Natural killer cell treated with Interleukin-12 subunit alpha and Interleukin-12 subunit beta and Interleukin-15 and Interleukin-18, amount 100 ng/mL, for 72 hours (primary cell): ENCODE data around the gene ARRDC2. TPM values are rescaled to one million over a fixed set of nuclear protein-coding genes. Genes with fewer than 3 reads are reported as not detected.
A peak's percentile ranks its signal among the peaks of the same experiment; 100 is the strongest.
"Not testable (repeated sequence)": the region's sequence is repeated elsewhere in the genome, so short reads cannot be mapped to it uniquely, and the experiment has no call there.

Experiments
- ATAC-seq, 2 donors: fragments of 150-1000 bp; cut with Tn5 transposase in 1 of 2; sonication (Bioruptor Pico), chemical (Tn5 transposase) in 1 of 2; 2 replicates each; pipeline ENCODE4 v1.10.0; 2021
- DNase-seq: peaks from one replicate; pipeline ENCODE4 v3.0.0; 2022; ENCODE audit warnings: low spot score
- H3K27ac Mint-ChIP-seq, 2 donors: 1 replicate in 1 of 2; 2 replicates in 1 of 2; pipeline ENCODE4 v1.8.0; 2022; ENCODE audit warnings: mixed read lengths in 2 of 2, mild to moderate bottlenecking in 1 of 2, moderate library complexity in 1 of 2
- H3K27me3 Mint-ChIP-seq, 2 donors: 1 replicate in 1 of 2; 2 replicates in 1 of 2; pipeline ENCODE4 v1.8.0; 2022; ENCODE audit warnings: mixed read lengths in 2 of 2
- H3K36me3 Mint-ChIP-seq: one replicate; pipeline ENCODE4 v1.8.0; 2022; ENCODE audit warnings: mixed read lengths
- H3K4me1 Mint-ChIP-seq, 2 donors: 1 replicate in 1 of 2; 2 replicates in 1 of 2; pipeline ENCODE4 v1.8.0; 2022; ENCODE audit warnings: low read depth in 2 of 2, mixed read lengths in 2 of 2, mild to moderate bottlenecking in 1 of 2
- H3K4me3 Mint-ChIP-seq: one replicate; pipeline ENCODE4 v1.8.0; 2022; ENCODE audit warnings: mixed read lengths
- H3K9me3 Mint-ChIP-seq: 2 replicates; pipeline ENCODE4 v1.8.0; 2022; ENCODE audit warnings: mixed read lengths
- total RNA-seq, 2 donors: library from RNA; stranded (reverse); gene quantifications; one replicate each; pipeline ENCODE4 v1.2.3, GENCODE V29; 2022

ARRDC2 gene
- total RNA-seq, 2 donors from 2014 or later: 34.0 to 34.8 TPM

DNA sequence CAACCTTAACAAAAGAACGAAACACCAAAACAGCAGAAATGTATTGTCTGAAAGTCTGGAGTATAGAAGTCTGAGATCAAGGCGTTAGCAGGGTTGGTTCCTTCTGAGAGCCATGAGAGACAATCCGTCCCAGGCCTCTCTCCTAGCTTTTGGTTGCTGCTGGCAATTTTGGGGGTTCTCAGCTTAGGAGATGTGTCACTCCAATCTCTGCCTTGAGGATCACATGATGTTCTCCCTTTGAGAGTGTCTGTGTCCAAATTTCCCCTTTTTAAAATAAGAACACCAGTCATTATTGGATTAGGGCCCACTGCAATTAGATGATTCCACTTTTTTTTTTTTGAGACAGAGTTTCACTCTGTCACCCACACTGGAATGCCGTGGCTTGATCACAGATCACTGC is 30.9 kb upstream of the ARRDC2 start:
- H3K4me1 Mint-ChIP-seq: no peaks in the 10 kb centered on the region
- H3K27me3 Mint-ChIP-seq: peaks cover 0 to 3% of the 10 kb centered on the region in 2 donors
- no peaks in the 10 kb centered on the region for H3K9me3 Mint-ChIP-seq
- ATAC-seq: no peak
- no peak overlapping the region for H3K4me3 Mint-ChIP-seq
- no peak overlapping the region for H3K27ac Mint-ChIP-seq
- no peak for DNase-seq
- no peaks in the 10 kb centered on the region for H3K36me3 Mint-ChIP-seq

DNA sequence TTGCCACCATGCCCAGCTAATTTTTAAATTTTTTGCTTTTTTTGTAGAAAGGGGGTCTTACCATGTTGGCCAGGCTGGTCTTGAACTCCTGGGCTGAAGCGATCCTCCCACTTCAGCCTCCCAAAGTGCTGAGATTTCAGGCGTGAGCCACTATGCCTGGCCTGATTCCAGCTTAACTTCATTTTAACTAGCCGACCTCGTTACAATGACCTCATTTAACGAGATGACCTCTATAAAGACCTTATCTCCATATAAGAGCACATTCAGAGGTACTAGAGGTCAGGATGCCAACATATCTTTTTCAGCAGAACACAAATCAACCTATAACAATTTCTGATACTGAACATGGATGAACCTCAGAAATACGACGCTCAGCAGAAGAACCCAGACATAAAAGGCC is 30.5 kb upstream of the ARRDC2 start:
- Mint-ChIP-seq H3K9me3 (no peaks in the 10 kb centered on the region), H3K4me1 (no peaks in the 10 kb centered on the region), H3K27me3 (peaks cover 0 to 3% of the 10 kb centered on the region in 2 donors), H3K36me3 (no peaks in the 10 kb centered on the region), H3K4me3 (no peak overlapping the region), H3K27ac (no peak overlapping the region)
- no peak for ATAC-seq
- no peak for DNase-seq

DNA sequence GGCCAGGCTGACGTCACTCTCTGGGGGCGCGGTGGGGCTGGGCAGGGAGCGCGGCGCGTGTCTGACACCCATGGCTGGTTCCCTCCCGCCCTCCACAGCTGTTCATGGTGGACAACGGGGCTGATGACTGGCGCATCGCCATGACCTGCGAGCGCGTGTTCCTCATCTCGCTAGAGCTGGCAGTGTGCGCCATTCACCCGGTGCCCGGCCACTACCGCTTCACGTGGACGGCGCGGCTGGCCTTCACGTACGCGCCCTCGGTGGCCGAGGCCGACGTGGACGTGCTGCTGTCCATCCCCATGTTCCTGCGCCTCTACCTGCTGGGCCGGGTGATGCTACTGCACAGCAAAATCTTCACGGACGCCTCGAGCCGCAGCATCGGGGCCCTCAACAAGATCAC is 26.4 kb upstream of the ARRDC2 start:
- Mint-ChIP-seq H3K4me1 (peaks cover 0 to 4% of the 10 kb centered on the region in 2 donors), H3K36me3 (no peaks in the 10 kb centered on the region), H3K4me3 (no peak overlapping the region), H3K9me3 (no peaks in the 10 kb centered on the region), H3K27ac (no peak overlapping the region), H3K27me3 (peaks cover 0 to 3% of the 10 kb centered on the region in 2 donors)
- ATAC-seq: no peak
- no peak for DNase-seq

GRCh38 chr19:17982430-17982829 is 25.5 kb upstream of the ARRDC2 start:
- Mint-ChIP-seq H3K4me1 (peaks cover 0 to 4% of the 10 kb centered on the region in 2 donors), H3K4me3 (no peak overlapping the region), H3K9me3 (no peaks in the 10 kb centered on the region), H3K27me3 (peaks cover 0 to 3% of the 10 kb centered on the region in 2 donors), H3K36me3 (no peaks in the 10 kb centered on the region), H3K27ac (no peak overlapping the region)
- peak in 1 of 2 donors; percentile 6 for ATAC-seq
- no peak for DNase-seq

DNA sequence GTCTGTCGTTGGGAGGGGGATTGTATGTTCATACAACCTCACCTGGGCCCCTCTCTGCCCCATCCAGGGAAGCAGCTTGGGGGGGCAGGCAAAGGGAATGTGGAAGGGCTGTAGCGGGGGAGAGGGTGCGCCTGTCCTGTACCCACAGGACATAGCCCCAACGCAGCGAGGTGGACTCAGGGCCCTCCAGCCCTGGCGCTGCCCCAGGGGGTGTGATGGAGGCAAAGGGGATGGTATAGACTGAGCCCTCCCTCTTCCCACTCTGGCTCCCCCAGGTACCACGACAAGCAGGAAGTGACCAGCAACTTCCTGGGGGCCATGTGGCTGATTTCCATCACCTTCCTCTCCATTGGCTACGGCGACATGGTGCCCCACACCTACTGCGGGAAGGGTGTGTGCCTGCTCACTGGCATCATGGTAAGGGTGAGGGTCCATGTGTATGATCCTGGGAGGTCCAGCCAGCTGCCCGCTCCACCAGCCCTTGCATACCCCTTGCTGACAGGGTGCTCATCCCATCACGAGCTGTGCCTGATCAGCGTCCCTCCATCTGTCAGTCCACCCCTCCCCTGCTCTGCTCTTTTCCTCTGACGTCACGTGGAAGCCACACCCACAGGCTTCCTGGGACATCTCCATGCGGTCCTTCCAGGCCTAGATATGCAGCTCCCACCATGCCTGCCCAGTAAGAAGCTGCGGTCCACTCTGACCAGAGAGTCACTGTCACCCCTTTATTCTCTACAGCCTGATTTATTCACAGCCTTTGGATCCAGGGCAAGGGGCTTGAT is 22.7 kb upstream of the ARRDC2 start:
- Mint-ChIP-seq H3K4me1 (peaks cover 0 to 4% of the 10 kb centered on the region in 2 donors), H3K9me3 (no peaks in the 10 kb centered on the region), H3K36me3 (no peaks in the 10 kb centered on the region), H3K4me3 (no peak overlapping the region), H3K27ac (peak overlapping the region in 1 of 2 donors; percentile 9), H3K27me3 (no peaks in the 10 kb centered on the region)
- ATAC-seq: no peak
- DNase-seq: no peak

DNA sequence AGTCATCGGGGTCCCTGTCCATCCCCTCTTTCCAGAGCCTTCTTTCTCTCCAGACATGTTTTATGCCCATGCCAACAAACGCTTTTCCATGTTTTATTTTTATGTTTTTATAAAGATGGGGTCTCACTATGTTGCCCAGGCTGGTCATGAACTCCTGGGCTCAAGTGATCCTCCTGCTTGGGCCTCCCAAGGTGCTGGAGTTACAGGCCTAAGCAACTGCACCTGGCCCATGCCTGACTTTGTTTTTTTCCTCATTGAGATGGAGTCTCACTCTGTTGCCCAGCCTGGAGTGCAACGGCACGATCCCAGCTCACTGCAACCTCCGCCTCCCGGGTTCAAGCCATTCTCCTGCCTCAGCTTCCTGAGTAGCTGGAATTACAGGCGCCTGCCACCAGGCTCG is 21.4 kb upstream of the ARRDC2 start:
- not testable (repeated sequence) for DNase-seq, H3K4me3 Mint-ChIP-seq, H3K27me3 Mint-ChIP-seq, H3K27ac Mint-ChIP-seq, H3K9me3 Mint-ChIP-seq, ATAC-seq, H3K36me3 Mint-ChIP-seq, H3K4me1 Mint-ChIP-seq

DNA sequence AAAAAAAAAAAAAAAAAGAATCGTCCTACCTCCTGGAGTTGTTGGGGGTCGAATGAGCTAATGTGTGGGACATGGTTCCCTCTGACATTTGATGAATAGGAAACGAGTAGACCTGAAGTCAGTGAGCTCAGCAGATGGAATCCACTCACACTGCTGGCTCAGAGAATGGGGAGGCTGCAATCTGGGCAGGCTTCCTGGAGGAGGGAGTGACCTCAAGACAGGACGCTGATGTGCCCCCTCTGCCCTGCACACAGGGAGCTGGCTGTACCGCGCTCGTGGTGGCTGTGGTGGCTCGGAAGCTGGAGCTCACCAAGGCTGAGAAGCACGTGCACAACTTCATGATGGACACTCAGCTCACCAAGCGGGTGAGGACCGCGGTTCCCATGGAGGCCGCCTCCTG is 19.8 kb upstream of the ARRDC2 start:
- peaks cover 0 to 4% of the 10 kb centered on the region in 2 donors for H3K4me1 Mint-ChIP-seq
- no peak overlapping the region for H3K4me3 Mint-ChIP-seq
- H3K36me3 Mint-ChIP-seq: no peaks in the 10 kb centered on the region
- no peak for DNase-seq
- no peaks in the 10 kb centered on the region for H3K9me3 Mint-ChIP-seq
- H3K27me3 Mint-ChIP-seq: no peaks in the 10 kb centered on the region
- ATAC-seq: no peak
- H3K27ac Mint-ChIP-seq: no peak overlapping the region

DNA sequence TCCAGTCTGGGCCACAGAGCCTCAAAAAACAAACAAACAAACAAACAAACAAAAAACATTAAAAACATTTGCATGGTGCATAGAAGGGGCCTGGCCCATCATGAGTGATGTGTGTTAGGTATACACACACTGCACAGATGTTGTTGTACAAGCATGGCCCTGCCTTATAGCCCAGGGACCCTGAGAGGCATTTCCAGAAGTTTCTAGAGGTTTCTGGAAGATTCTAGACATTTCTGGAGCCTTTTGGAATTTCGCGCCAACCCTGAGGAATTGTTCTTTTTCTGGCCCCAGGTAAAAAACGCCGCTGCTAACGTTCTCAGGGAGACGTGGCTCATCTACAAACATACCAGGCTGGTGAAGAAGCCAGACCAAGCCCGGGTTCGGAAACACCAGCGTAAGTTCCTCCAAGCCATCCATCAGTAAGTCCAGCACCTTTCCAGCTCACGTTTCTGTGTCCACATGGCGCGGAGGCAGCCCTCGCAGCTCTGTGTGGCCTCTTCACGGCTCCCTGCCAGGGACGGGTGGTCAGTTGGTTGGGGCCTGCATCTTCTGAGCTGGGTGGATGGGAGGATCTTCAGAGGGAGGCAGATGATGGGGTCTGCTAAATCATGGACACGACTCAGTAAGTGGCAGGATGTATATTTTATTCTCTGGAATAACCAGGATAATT is 18.4 kb upstream of the ARRDC2 start:
- Mint-ChIP-seq H3K4me3 (no peak overlapping the region), H3K36me3 (no peaks in the 10 kb centered on the region), H3K27me3 (no peaks in the 10 kb centered on the region), H3K4me1 (peaks cover 0 to 4% of the 10 kb centered on the region in 2 donors), H3K27ac (no peak overlapping the region), H3K9me3 (no peaks in the 10 kb centered on the region)
- DNase-seq (no peak), ATAC-seq (no peak)

GRCh38 chr19:17993076-17993813 is 14.7 kb upstream of the ARRDC2 start:
- ATAC-seq (no peak), DNase-seq (no peak)
- H3K36me3 Mint-ChIP-seq: no peaks in the 10 kb centered on the region
- H3K4me1 Mint-ChIP-seq: peaks cover 3% of the 10 kb centered on the region in 2 donors
- H3K4me3 Mint-ChIP-seq: no peak overlapping the region
- H3K27me3 Mint-ChIP-seq: no peaks in the 10 kb centered on the region
- no peaks in the 10 kb centered on the region for H3K9me3 Mint-ChIP-seq
- no peak overlapping the region for H3K27ac Mint-ChIP-seq

DNA sequence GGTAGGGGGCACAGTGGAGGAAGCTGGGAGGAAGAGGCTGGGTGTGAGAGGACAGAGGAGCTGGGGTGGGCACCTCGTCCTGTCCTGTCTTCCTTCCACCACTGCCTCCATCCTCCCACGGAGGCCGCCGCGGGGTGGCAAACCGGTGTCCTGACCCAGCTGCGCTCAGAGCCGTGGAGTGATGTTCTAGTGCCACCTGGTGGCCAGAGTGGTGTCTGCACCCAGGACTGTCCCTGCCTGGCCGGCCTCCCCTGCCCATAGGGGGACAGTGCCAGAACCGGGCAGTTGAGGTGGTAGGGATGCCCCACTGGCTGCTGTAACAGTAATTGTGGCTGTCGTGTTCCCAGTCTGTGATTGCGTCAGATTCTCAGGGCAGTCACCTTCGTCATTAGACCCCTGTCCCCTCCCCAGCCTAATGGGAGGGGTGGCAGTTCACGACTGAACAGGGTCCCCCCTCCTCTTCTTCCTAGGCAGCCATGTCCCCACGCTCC is 11.1 kb upstream of the ARRDC2 start:
- no peak overlapping the region for H3K27ac Mint-ChIP-seq
- DNase-seq: peak; percentile 86
- peaks cover 8 to 10% of the 10 kb centered on the region in 2 donors for H3K4me1 Mint-ChIP-seq
- ATAC-seq: peak; percentile 69 to 75
- no peaks in the 10 kb centered on the region for H3K36me3 Mint-ChIP-seq
- H3K4me3 Mint-ChIP-seq: no peak overlapping the region
- H3K27me3 Mint-ChIP-seq: no peaks in the 10 kb centered on the region
- H3K9me3 Mint-ChIP-seq: no peaks in the 10 kb centered on the region

- H3K27ac Mint-ChIP-seq: peak overlapping the region; percentile 31 to 64
- no peaks in the 10 kb centered on the region for H3K27me3 Mint-ChIP-seq
- H3K4me1 Mint-ChIP-seq: peaks cover 13 to 18% of the 10 kb centered on the region in 2 donors
- no peak for DNase-seq
- no peak overlapping the region for H3K4me3 Mint-ChIP-seq
- no peaks in the 10 kb centered on the region for H3K36me3 Mint-ChIP-seq
- no peaks in the 10 kb centered on the region for H3K9me3 Mint-ChIP-seq
- no peak for ATAC-seq
Measured at GRCh38 chr19:17997969-17998826, 9.8 kb upstream of the ARRDC2 start.

GRCh38 chr19:17998827-17999150 is 9.2 kb upstream of the ARRDC2 start:
- ATAC-seq (no peak), DNase-seq (no peak)
- Mint-ChIP-seq H3K27ac (peak overlapping the region; percentile 64 to 92), H3K36me3 (no peaks in the 10 kb centered on the region), H3K4me1 (peaks cover 13 to 18% of the 10 kb centered on the region in 2 donors), H3K9me3 (no peaks in the 10 kb centered on the region), H3K27me3 (no peaks in the 10 kb centered on the region), H3K4me3 (no peak overlapping the region)
